CD14-positive monocyte (primary cell): ENCODE data around the gene CD151. TPM values are rescaled to one million over a fixed set of nuclear protein-coding genes. Genes with fewer than 3 reads are reported as not detected.
A peak's percentile ranks its signal among the peaks of the same experiment; 100 is the strongest.

ENCODE experiments used
- DNase-seq, 3 donors: peaks; one replicate each; pipeline ENCODE4 v3.0.0-alpha.2; 2011 to 2022
- H2AFZ ChIP-seq: 2 replicates; pipeline ENCODE4 v1.6.0; 2012; ENCODE audit warnings: mild to moderate bottlenecking, low read depth, low read length, inconsistent platforms; ENCODE audit not compliant: insufficient read depth, poor library complexity, severe bottlenecking
- H3K27ac ChIP-seq, 2 donors: 1 replicate in 1 of 2; 2 replicates in 1 of 2; pipeline ENCODE4 v1.5.1; 2012 to 2013; ENCODE audit warnings: low read length in 2 of 2, control low read depth in 1 of 2, inconsistent platforms in 1 of 2, low read depth in 1 of 2, mild to moderate bottlenecking in 1 of 2
- H3K27me3 ChIP-seq, 2 donors: one replicate each; pipeline versions ENCODE4 v1.6.0 to v1.6.1; 2011 to 2013; ENCODE audit warnings: low read length in 2 of 2; ENCODE audit not compliant: control insufficient read depth in 2 of 2, insufficient read depth in 2 of 2
- H3K36me3 ChIP-seq, 2 donors: replicated peaks in 1 of 2; 1 replicate in 1 of 2; 2 replicates in 1 of 2; pipeline versions ENCODE4 v1.5.1 to v1.6.1; 2012 to 2013; ENCODE audit warnings: low read length in 2 of 2, control low read depth in 1 of 2, inconsistent platforms in 1 of 2, mild to moderate bottlenecking in 1 of 2; ENCODE audit not compliant: insufficient read depth in 2 of 2, control insufficient read depth in 1 of 2
- H3K4me1 ChIP-seq, 2 donors: 1 replicate in 1 of 2; 2 replicates in 1 of 2; pipeline versions ENCODE4 v1.5.1 to v1.6.1; 2012 to 2013; ENCODE audit warnings: low read length in 2 of 2, control low read depth in 1 of 2, inconsistent platforms in 1 of 2, mild to moderate bottlenecking in 1 of 2, moderate library complexity in 1 of 2; ENCODE audit not compliant: insufficient read depth in 2 of 2, control insufficient read depth in 1 of 2
- H3K4me2 ChIP-seq: replicated peaks from 2 replicates; pipeline ENCODE3; 2012; ENCODE audit warnings: low read length, moderate library complexity, mild to moderate bottlenecking; ENCODE audit not compliant: poor library complexity, severe bottlenecking; ENCODE audit errors: extremely low read depth
- H3K4me3 ChIP-seq, 3 experiments: fragments of 200-600 bp in 1 of 3; sonication (generic) in 1 of 3; replicated peaks in 1 of 3; 1 replicate in 2 of 3; 2 replicates in 1 of 3; pipeline ENCODE4 v1.5.1; 2011 to 2013; ENCODE audit warnings: low read length in 3 of 3, mild to moderate bottlenecking in 3 of 3, control low read depth in 2 of 3, low read depth in 2 of 3, inconsistent platforms in 1 of 3, moderate library complexity in 1 of 3
- H3K79me2 ChIP-seq: 2 replicates; pipeline ENCODE4 v1.6.0; 2012; ENCODE audit warnings: mild to moderate bottlenecking, control low read depth, inconsistent platforms, low read length, moderate library complexity; ENCODE audit not compliant: insufficient read depth
- H3K9ac ChIP-seq: 2 replicates; pipeline ENCODE4 v1.6.0; 2017; ENCODE audit warnings: low read length, mild to moderate bottlenecking; ENCODE audit not compliant: insufficient read depth, poor library complexity, severe bottlenecking
- H3K9me3 ChIP-seq, 2 donors: replicated peaks in 1 of 2; 1 replicate in 1 of 2; 2 replicates in 1 of 2; pipeline versions ENCODE4 v1.5.1 to v1.6.1; 2012 to 2013; ENCODE audit warnings: low read length in 2 of 2, control low read depth in 1 of 2; ENCODE audit not compliant: control insufficient read depth in 1 of 2, insufficient read depth in 1 of 2
- H4K20me1 ChIP-seq: 2 replicates; pipeline ENCODE4 v1.6.0; 2012; ENCODE audit warnings: mild to moderate bottlenecking, low read length, control low read depth, moderate library complexity; ENCODE audit not compliant: insufficient read depth
- H3K27ac Mint-ChIP-seq, 7 donors: one replicate each; pipeline ENCODE4 v1.8.0; 2020; ENCODE audit warnings: mild to moderate bottlenecking in 7 of 7, mixed read lengths in 7 of 7, moderate library complexity in 6 of 7, inconsistent platforms in 2 of 7
- H3K27me3 Mint-ChIP-seq, 3 donors: one replicate each; pipeline ENCODE4 v1.8.0; 2021 to 2022; ENCODE audit warnings: low read depth in 3 of 3, mild to moderate bottlenecking in 3 of 3, mixed read lengths in 3 of 3, moderate library complexity in 3 of 3, inconsistent platforms in 1 of 3
- H3K36me3 Mint-ChIP-seq, 2 donors: one replicate each; pipeline ENCODE4 v1.8.0; 2020; ENCODE audit warnings: mixed read lengths in 2 of 2, inconsistent platforms in 1 of 2, mild to moderate bottlenecking in 1 of 2
- H3K4me1 Mint-ChIP-seq: one replicate; pipeline ENCODE4 v1.8.0; 2020; ENCODE audit warnings: mild to moderate bottlenecking, mixed read lengths
- H3K4me3 Mint-ChIP-seq, 2 donors: one replicate each; pipeline ENCODE4 v1.8.0; 2020; ENCODE audit warnings: mild to moderate bottlenecking in 2 of 2, mixed read lengths in 2 of 2, moderate library complexity in 1 of 2
- H3K9me3 Mint-ChIP-seq, 7 donors: one replicate each; pipeline ENCODE4 v1.8.0; 2020 to 2022; ENCODE audit warnings: mixed read lengths in 7 of 7, mild to moderate bottlenecking in 6 of 7, moderate library complexity in 6 of 7, inconsistent platforms in 2 of 7
- CTCF ChIP-seq: fragments of 200-600 bp; IDR thresholded peaks from one replicate; pipeline ENCODE4 v1.8.0; 2022; ENCODE audit warnings: antibody characterized with exemption, mild to moderate bottlenecking
- WGBS: methylation state at CpG from one replicate; pipeline ENCODE4 v1.1.5; 2013; ENCODE audit warnings: missing lambda C conversion rate; ENCODE audit not compliant: insufficient coverage; 5-methylcytosine and 5-hydroxymethylcytosine counted together
- intact Hi-C, 2 donors: fragments of 100-400 bp; cut with micrococcal nuclease; formaldehyde crosslinking; loops; one replicate each; pipeline versions ENCODE4 v1.15.0 to v1.15.1; 2023
- polyA plus RNA-seq, 3 donors: library from polyadenylated mRNA; depleted of rRNA in 1 of 3; unstranded in 2 of 3; stranded (reverse) in 1 of 3; fragments of 300-500 nt in 2 of 3; fragments of >200 nt in 1 of 3; fragmentation: Illumina TruSeq in 2 of 3; gene quantifications; 1 replicate in 2 of 3; 2 replicates in 1 of 3; pipeline ENCODE4 v1.2.3, GENCODE V29; 2012 to 2021

CD151 gene
- polyA plus RNA-seq, 3 donors, result 18.1 to 200 (median 57.4) TPM

GRCh38 chr11:813072-813455 is 19.7 kb upstream of the CD151 start:
- WGBS, result 96% methylated on average over 4 of the region's 6 CpGs
- no peak overlapping the region for H3K4me2 ChIP-seq
- peaks cover 38% of the 10 kb centered on the region for H3K79me2 ChIP-seq
- H3K4me1 Mint-ChIP-seq, result peaks cover 27% of the 10 kb centered on the region
- H3K36me3 Mint-ChIP-seq, result peaks cover 22 to 30% of the 10 kb centered on the region in 2 donors
- H3K9me3 Mint-ChIP-seq, result peaks cover 0 to 2% (median 0%) of the 10 kb centered on the region in 7 donors
- peaks cover 22 to 30% of the 10 kb centered on the region in 2 donors for H3K4me1 ChIP-seq
- intact Hi-C loops, result no loop called here
- H3K4me3 ChIP-seq, result no peak overlapping the region
- DNase-seq, result no peak
- no peak for TF ChIP-seq CTCF
- H3K27me3 Mint-ChIP-seq, result peaks cover 0 to 5% (median 0%) of the 10 kb centered on the region in 3 donors
- peaks cover 23 to 29% of the 10 kb centered on the region in 2 donors for H3K36me3 ChIP-seq
- no peaks in the 10 kb centered on the region for H3K9me3 ChIP-seq
- H3K27ac ChIP-seq, result no peak overlapping the region
- H4K20me1 ChIP-seq, result peaks cover 40% of the 10 kb centered on the region
- H3K9ac ChIP-seq, result no peak overlapping the region
- H3K27ac Mint-ChIP-seq, result peak overlapping the region in 1 of 7 donors; percentile 19
- no peak overlapping the region for H2AFZ ChIP-seq
- H3K27me3 ChIP-seq, result no peaks in the 10 kb centered on the region
- H3K4me3 Mint-ChIP-seq, result no peak overlapping the region

DNA sequence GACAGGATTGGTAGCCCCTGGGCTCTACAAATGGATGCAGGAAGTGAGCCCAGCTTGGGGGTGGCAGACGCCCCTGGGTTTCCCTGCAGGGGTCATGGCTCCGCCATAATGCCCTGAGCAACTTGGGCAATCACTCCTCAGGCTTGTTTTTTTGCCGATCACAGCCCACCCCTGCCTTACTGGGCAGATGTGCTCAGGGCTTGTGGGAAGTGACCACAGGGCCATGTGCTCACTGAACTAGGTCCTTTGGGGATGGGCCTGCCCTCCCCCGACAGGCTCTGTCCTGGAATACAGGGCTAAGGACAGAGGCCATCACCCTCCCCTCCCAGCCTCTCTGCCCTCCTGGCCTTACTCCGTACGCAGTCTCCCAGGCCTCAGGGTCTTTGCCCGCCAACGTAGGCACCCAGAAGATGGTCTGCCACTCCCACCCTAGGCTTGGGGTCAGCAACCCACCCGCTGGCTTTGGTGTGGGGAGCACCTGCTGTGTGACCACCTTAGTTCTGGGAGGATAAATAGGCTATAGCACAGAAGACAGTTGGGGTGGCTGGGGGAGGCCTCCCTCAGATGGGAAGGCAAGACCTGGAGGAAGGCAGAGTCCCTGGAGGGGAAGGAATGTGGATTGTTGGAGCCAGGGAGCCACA is 19.2 kb upstream of the CD151 start:
- peaks cover 40% of the 10 kb centered on the region for H4K20me1 ChIP-seq
- intact Hi-C loops, result no loop called here
- no peak overlapping the region for H3K4me3 ChIP-seq
- no peak for TF ChIP-seq CTCF
- H3K27me3 ChIP-seq, result no peaks in the 10 kb centered on the region
- Mint-ChIP-seq H3K27ac (peak overlapping the region in 3 of 7 donors; percentile 66 to 77 (median 69)), H3K27me3 (peaks cover 0 to 9% (median 2%) of the 10 kb centered on the region in 3 donors), H3K4me1 (peaks cover 25% of the 10 kb centered on the region), H3K4me3 (peak overlapping the region in 1 of 2 donors; percentile 21), H3K36me3 (peaks cover 22 to 30% of the 10 kb centered on the region in 2 donors), H3K9me3 (peaks cover 0 to 2% (median 0%) of the 10 kb centered on the region in 7 donors)
- H3K79me2 ChIP-seq, result peaks cover 33% of the 10 kb centered on the region
- H3K27ac ChIP-seq, result peak overlapping the region in 1 of 2 donors; percentile 7
- WGBS, result 79% methylated on average over 5 of the region's 9 CpGs
- H3K4me1 ChIP-seq, result peaks cover 20 to 30% of the 10 kb centered on the region in 2 donors
- H3K9ac ChIP-seq, result no peak overlapping the region
- no peak for DNase-seq
- H2AFZ ChIP-seq, result no peak overlapping the region
- H3K4me2 ChIP-seq, result no peak overlapping the region
- H3K36me3 ChIP-seq, result peaks cover 23 to 29% of the 10 kb centered on the region in 2 donors
- H3K9me3 ChIP-seq, result no peaks in the 10 kb centered on the region
